ENCODE measurements around the gene RLN3. TPM values are rescaled to one million over a fixed set of nuclear protein-coding genes. Genes with fewer than 3 reads are reported as not detected.
A peak's percentile ranks its signal among the peaks of the same experiment; 100 is the strongest.

The RLN3 gene
- total and polyA plus RNA-seq, 2 experiments from 2014 or later, result not detected

DNA sequence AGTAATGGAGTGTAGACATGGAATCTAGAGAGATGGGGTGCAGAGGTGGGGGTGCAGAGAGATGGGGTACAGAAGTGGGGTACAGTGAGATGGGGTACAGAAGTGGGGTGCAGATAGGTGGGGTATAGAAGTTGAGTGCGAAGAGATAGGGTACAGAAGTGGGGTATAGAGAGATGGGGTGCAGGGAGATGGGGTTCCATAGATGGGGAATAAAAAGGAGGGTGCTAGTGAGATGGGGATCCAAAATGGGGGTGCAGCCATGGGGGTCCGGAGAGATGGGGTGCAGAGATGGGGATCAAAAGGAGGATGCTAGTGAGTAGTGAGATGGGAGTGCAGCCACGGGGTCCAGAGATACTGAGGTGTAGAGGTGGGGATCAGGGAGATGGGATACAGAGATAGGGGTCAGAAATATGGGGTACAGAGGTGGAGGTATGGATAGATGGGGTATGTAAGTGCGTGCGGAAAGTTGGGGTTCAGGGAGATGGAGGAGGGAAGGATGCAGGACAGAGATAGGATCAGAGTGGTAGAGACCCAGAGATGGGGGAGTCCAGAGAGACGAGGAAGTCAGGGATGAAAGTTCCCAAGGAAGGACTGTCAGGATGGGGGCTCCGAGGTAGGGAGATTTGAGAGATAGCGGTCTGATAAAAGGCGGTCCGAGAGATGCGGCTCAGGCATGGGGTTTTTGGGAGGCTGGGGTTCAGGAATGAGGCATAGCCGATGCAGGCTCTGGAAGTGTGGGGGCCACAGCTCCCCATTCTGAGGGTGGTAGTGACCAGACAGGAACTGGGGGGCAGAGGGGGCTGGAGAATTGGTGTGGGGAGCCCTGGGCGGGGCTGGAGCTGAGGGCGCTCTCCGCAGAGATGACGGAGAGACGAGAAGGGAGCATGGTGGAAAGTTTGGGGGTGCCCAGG is 30.5 kb downstream of the RLN3 start:
- Histone ChIP-seq H4K20me1 (replicated peaks; ENCODE audit: insufficient read depth) (no peaks in the 10 kb centered on the region; the same call in 1 of the 2 replicates), H3K4me3 (peak overlapping the region; percentile 74), H3K4me2 (peak overlapping the region; percentile 82), H3K4me1 (ENCODE audit: insufficient read depth) (peaks cover 8% of the 10 kb centered on the region; the same call in 1 of the 2 replicates), H3K79me2 (replicated peaks; ENCODE audit: insufficient read depth) (no peaks in the 10 kb centered on the region), H3K36me3 (ENCODE audit: insufficient read depth) (no peaks in the 10 kb centered on the region), H3K27me3 (ENCODE audit: insufficient read depth) (peaks cover 25% of the 10 kb centered on the region), H3K9me2 (ENCODE audit: insufficient read depth) (no peaks in the 10 kb centered on the region), H3F3A (replicated peaks; ENCODE audit: low read depth) (no peaks in the 10 kb centered on the region; the same call in 1 of the 2 replicates), H3K27ac (ENCODE audit: low read depth) (no peak overlapping the region), H2AFZ (peak overlapping the region; percentile 95)
- H3K9me3 Mint-ChIP-seq, result no peaks in the 10 kb centered on the region
- peaks cover 6% of the 10 kb centered on the region; the same call in 1 of the 3 replicates for H3K36me3 Mint-ChIP-seq (ENCODE audit: low read depth)
- ATAC-seq (no peak), DNase-seq (ENCODE audit: low spot score) (no peak)
- no peak overlapping the region for H3K27ac Mint-ChIP-seq
- peaks cover 14% of the 10 kb centered on the region for H3K4me1 Mint-ChIP-seq
- TF ChIP-seq CREB1 (CRISPR knock-in tag; IDR thresholded peaks at IDR 0.05; ENCODE audit: low read depth), result no peak
- TF ChIP-seq, protein P1, sequence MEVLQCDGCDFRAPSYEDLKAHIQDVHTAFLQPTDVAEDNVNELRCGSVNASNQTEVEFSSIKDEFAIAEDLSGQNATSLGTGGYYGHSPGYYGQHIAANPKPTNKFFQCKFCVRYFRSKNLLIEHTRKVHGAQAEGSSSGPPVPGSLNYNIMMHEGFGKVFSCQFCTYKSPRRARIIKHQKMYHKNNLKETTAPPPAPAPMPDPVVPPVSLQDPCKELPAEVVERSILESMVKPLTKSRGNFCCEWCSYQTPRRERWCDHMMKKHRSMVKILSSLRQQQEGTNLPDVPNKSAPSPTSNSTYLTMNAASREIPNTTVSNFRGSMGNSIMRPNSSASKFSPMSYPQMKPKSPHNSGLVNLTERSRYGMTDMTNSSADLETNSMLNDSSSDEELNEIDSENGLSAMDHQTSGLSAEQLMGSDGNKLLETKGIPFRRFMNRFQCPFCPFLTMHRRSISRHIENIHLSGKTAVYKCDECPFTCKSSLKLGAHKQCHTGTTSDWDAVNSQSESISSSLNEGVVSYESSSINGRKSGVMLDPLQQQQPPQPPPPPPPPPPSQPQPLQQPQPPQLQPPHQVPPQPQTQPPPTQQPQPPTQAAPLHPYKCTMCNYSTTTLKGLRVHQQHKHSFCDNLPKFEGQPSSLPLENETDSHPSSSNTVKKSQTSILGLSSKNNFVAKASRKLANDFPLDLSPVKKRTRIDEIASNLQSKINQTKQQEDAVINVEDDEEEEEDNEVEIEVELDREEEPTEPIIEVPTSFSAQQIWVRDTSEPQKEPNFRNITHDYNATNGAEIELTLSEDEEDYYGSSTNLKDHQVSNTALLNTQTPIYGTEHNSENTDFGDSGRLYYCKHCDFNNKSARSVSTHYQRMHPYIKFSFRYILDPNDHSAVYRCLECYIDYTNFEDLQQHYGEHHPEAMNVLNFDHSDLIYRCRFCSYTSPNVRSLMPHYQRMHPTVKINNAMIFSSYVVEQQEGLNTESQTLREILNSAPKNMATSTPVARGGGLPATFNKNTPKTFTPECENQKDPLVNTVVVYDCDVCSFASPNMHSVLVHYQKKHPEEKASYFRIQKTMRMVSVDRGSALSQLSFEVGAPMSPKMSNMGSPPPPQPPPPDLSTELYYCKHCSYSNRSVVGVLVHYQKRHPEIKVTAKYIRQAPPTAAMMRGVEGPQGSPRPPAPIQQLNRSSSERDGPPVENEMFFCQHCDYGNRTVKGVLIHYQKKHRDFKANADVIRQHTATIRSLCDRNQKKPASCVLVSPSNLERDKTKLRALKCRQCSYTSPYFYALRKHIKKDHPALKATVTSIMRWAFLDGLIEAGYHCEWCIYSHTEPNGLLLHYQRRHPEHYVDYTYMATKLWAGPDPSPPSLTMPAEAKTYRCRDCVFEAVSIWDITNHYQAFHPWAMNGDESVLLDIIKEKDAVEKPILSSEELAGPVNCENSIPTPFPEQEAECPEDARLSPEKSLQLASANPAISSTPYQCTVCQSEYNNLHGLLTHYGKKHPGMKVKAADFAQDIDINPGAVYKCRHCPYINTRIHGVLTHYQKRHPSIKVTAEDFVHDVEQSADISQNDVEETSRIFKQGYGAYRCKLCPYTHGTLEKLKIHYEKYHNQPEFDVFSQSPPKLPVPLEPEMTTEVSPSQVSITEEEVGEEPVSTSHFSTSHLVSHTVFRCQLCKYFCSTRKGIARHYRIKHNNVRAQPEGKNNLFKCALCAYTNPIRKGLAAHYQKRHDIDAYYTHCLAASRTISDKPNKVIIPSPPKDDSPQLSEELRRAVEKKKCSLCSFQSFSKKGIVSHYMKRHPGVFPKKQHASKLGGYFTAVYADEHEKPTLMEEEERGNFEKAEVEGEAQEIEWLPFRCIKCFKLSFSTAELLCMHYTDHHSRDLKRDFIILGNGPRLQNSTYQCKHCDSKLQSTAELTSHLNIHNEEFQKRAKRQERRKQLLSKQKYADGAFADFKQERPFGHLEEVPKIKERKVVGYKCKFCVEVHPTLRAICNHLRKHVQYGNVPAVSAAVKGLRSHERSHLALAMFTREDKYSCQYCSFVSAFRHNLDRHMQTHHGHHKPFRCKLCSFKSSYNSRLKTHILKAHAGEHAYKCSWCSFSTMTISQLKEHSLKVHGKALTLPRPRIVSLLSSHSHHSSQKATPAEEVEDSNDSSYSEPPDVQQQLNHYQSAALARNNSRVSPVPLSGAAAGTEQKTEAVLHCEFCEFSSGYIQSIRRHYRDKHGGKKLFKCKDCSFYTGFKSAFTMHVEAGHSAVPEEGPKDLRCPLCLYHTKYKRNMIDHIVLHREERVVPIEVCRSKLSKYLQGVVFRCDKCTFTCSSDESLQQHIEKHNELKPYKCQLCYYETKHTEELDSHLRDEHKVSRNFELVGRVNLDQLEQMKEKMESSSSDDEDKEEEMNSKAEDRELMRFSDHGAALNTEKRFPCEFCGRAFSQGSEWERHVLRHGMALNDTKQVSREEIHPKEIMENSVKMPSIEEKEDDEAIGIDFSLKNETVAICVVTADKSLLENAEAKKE (CRISPR knock-in tag; IDR thresholded peaks at IDR 0.05), result no peak
- TF ChIP-seq, protein P2, sequence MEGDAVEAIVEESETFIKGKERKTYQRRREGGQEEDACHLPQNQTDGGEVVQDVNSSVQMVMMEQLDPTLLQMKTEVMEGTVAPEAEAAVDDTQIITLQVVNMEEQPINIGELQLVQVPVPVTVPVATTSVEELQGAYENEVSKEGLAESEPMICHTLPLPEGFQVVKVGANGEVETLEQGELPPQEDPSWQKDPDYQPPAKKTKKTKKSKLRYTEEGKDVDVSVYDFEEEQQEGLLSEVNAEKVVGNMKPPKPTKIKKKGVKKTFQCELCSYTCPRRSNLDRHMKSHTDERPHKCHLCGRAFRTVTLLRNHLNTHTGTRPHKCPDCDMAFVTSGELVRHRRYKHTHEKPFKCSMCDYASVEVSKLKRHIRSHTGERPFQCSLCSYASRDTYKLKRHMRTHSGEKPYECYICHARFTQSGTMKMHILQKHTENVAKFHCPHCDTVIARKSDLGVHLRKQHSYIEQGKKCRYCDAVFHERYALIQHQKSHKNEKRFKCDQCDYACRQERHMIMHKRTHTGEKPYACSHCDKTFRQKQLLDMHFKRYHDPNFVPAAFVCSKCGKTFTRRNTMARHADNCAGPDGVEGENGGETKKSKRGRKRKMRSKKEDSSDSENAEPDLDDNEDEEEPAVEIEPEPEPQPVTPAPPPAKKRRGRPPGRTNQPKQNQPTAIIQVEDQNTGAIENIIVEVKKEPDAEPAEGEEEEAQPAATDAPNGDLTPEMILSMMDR (conservative IDR thresholded peaks at IDR 0.05; ENCODE audit: low read depth in 2 of 2), result no peak
- TF ChIP-seq NANOG (IDR thresholded peaks at IDR 0.05; ENCODE audit: borderline replicate concordance), result no peak
- TF ChIP-seq STAT1 (IDR thresholded peaks at IDR 0.05; ENCODE audit: unreplicated experiment), result no peak
- TF ChIP-seq, protein P3, sequence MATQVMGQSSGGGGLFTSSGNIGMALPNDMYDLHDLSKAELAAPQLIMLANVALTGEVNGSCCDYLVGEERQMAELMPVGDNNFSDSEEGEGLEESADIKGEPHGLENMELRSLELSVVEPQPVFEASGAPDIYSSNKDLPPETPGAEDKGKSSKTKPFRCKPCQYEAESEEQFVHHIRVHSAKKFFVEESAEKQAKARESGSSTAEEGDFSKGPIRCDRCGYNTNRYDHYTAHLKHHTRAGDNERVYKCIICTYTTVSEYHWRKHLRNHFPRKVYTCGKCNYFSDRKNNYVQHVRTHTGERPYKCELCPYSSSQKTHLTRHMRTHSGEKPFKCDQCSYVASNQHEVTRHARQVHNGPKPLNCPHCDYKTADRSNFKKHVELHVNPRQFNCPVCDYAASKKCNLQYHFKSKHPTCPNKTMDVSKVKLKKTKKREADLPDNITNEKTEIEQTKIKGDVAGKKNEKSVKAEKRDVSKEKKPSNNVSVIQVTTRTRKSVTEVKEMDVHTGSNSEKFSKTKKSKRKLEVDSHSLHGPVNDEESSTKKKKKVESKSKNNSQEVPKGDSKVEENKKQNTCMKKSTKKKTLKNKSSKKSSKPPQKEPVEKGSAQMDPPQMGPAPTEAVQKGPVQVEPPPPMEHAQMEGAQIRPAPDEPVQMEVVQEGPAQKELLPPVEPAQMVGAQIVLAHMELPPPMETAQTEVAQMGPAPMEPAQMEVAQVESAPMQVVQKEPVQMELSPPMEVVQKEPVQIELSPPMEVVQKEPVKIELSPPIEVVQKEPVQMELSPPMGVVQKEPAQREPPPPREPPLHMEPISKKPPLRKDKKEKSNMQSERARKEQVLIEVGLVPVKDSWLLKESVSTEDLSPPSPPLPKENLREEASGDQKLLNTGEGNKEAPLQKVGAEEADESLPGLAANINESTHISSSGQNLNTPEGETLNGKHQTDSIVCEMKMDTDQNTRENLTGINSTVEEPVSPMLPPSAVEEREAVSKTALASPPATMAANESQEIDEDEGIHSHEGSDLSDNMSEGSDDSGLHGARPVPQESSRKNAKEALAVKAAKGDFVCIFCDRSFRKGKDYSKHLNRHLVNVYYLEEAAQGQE (IDR thresholded peaks at IDR 0.05; ENCODE audit: unreplicated experiment), result no peak
- TF ChIP-seq EZH2phosphoT487 (IDR thresholded peaks at IDR 0.05; ENCODE audit: unreplicated experiment), result no peak
- TF ChIP-seq POLR2AphosphoS5 (IDR thresholded peaks at IDR 0.05; ENCODE audit: low read depth), result no peak
- TF ChIP-seq, protein P4, sequence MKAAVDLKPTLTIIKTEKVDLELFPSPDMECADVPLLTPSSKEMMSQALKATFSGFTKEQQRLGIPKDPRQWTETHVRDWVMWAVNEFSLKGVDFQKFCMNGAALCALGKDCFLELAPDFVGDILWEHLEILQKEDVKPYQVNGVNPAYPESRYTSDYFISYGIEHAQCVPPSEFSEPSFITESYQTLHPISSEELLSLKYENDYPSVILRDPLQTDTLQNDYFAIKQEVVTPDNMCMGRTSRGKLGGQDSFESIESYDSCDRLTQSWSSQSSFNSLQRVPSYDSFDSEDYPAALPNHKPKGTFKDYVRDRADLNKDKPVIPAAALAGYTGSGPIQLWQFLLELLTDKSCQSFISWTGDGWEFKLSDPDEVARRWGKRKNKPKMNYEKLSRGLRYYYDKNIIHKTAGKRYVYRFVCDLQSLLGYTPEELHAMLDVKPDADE (IDR thresholded peaks at IDR 0.05), result no peak
- no peak for TF ChIP-seq EZH2 (IDR thresholded peaks at IDR 0.05; ENCODE audit: low read depth, unreplicated experiment)
- no peak for TF ChIP-seq JUNB (IDR thresholded peaks at IDR 0.05; ENCODE audit: unreplicated experiment)
- peak overlapping the region; percentile 84 for H3K4me3 Mint-ChIP-seq
- peaks cover 32% of the 10 kb centered on the region for H3K27me3 Mint-ChIP-seq (ENCODE audit: insufficient read depth, low read depth, poor library complexity)
